Small intestine (tissue), 7 donors: Measurements from ENCODE around the gene LY6G5C. TPM values are rescaled to one million over a fixed set of nuclear protein-coding genes. Genes with fewer than 3 reads are reported as not detected.

Source experiments
- DNase-seq, 2 donors: peaks; one replicate each; pipeline versions ENCODE4 v3.0.0 to v3.0.0-alpha.2; 2013
- FAIRE-seq: peaks from 2 replicates; lab custom pipeline; 2012; peaks lifted over from hg19 to GRCh38; lab: Jason Lieb, UNC
- H3K27ac ChIP-seq, 3 donors: one replicate each; pipeline ENCODE4 v1.5.1; 2013; ENCODE audit warnings: low read length in 2 of 3, mild to moderate bottlenecking in 2 of 3, control low read depth in 1 of 3, inconsistent platforms in 1 of 3, low read depth in 1 of 3, moderate library complexity in 1 of 3
- H3K27me3 ChIP-seq, 3 donors: one replicate each; pipeline ENCODE4 v1.6.1; 2013; ENCODE audit warnings: low read length in 3 of 3, inconsistent platforms in 1 of 3; ENCODE audit not compliant: control insufficient read depth in 3 of 3, insufficient read depth in 3 of 3
- H3K36me3 ChIP-seq, 3 donors: one replicate each; pipeline ENCODE4 v1.6.1; 2013; ENCODE audit warnings: low read length in 3 of 3, inconsistent platforms in 1 of 3, low read depth in 1 of 3, mild to moderate bottlenecking in 1 of 3, moderate library complexity in 1 of 3; ENCODE audit not compliant: control insufficient read depth in 3 of 3, insufficient read depth in 2 of 3
- H3K4me1 ChIP-seq, 3 donors: one replicate each; pipeline ENCODE4 v1.6.1; 2013; ENCODE audit warnings: low read length in 2 of 3, inconsistent platforms in 1 of 3, low read depth in 1 of 3, mild to moderate bottlenecking in 1 of 3, moderate library complexity in 1 of 3; ENCODE audit not compliant: control insufficient read depth in 3 of 3, insufficient read depth in 2 of 3
- H3K4me3 ChIP-seq, 3 donors: one replicate each; pipeline ENCODE4 v1.5.1; 2013; ENCODE audit warnings: low read length in 3 of 3, control low read depth in 1 of 3, inconsistent platforms in 1 of 3, low read depth in 1 of 3, mild to moderate bottlenecking in 1 of 3, moderate library complexity in 1 of 3
- H3K9me3 ChIP-seq, 2 donors: one replicate each; pipeline ENCODE4 v1.6.1; 2013; ENCODE audit warnings: low read depth in 1 of 2, low read length in 1 of 2; ENCODE audit not compliant: control insufficient read depth in 2 of 2, insufficient read depth in 1 of 2
- WGBS, 3 donors: extraction: QIAGEN DNeasy Blood & Tissue Kit; methylation state at CpG; one replicate each; pipeline ENCODE4 v1.1.7; 2013; 5-methylcytosine and 5-hydroxymethylcytosine counted together
- polyA plus RNA-seq, 4 donors: library from polyadenylated mRNA; stranded (reverse) in 3 of 4; unstranded in 1 of 4; fragments of 200-250 nt in 3 of 4; fragments of 120-200 nt in 1 of 4; gene quantifications; one replicate each; pipeline versions ENCODE4 v1.2.1 to v1.2.3, GENCODE V29; 2013
- donor health status: healthy with polysubstance abuse.
- donor health status: control.
- donor health status: control.
- donor health status: Bipolar disorder and iron deficiency.
- donor health status: healthy.

Gene LY6G5C
- polyA plus RNA-seq, 4 donors, result 2.6 to 3.8 (median 3.1) TPM

GRCh38 chr6:31725502-31726350, 44.9 kb upstream of the LY6G5C start:
- FAIRE-seq, result no peak
- no peaks in the 10 kb centered on the region for H3K9me3 ChIP-seq
- 85 to 86% (median 85%) methylated on average over 12 of the region's 12 CpGs for WGBS, 3 donors
- no peak overlapping the region for H3K27ac ChIP-seq
- H3K4me1 ChIP-seq, result peaks cover 3 to 24% (median 5%) of the 10 kb centered on the region in 3 donors
- peaks cover 0 to 50% (median 0%) of the 10 kb centered on the region in 3 donors for H3K36me3 ChIP-seq
- no peak overlapping the region for H3K4me3 ChIP-seq
- DNase-seq, result no peak
- no peaks in the 10 kb centered on the region for H3K27me3 ChIP-seq

- no peak for FAIRE-seq
Observed at GRCh38 chr6:31723980-31724691, 43.3 kb upstream of the LY6G5C start.

GRCh38 chr6:31723245-31723979, 42.5 kb upstream of the LY6G5C start, which contains the start of gene MPIG6B:
MPIG6B (plus strand) TSS chr6:31723373; CDS start chr6:31723384, 11 bp downstream.
- Histone ChIP-seq H3K27me3 (no peaks in the 10 kb centered on the region), H3K4me3 (no peak within 1 kb of the TSS), H3K36me3 (peaks cover 0 to 39% (median 0%) of the 10 kb centered on the region in 3 donors), H3K4me1 (peaks cover 1 to 18% (median 3%) of the 10 kb centered on the region in 3 donors), H3K27ac (no peak within 1 kb of the TSS), H3K9me3 (no peaks in the 10 kb centered on the region)
- DNase-seq, result no peak
- FAIRE-seq, result no peak
- WGBS, 3 donors, result 77 to 91% (median 83%) methylated on average over 45 to 46 of the region's 46 CpGs

More at GRCh38 chr6:31723980-31724691, 43.3 kb upstream of the LY6G5C start:
- Histone ChIP-seq H3K27me3 (no peaks in the 10 kb centered on the region), H3K4me1 (peaks cover 3 to 19% (median 5%) of the 10 kb centered on the region in 3 donors), H3K9me3 (no peaks in the 10 kb centered on the region), H3K36me3 (peaks cover 0 to 44% (median 0%) of the 10 kb centered on the region in 3 donors), H3K27ac (no peak overlapping the region), H3K4me3 (no peak overlapping the region)
- no peak for DNase-seq
- 88 to 94% (median 93%) methylated on average over 24 to 25 of the region's 25 CpGs for WGBS, 3 donors

- Histone ChIP-seq H3K4me1 (peaks cover 0 to 18% (median 0%) of the 10 kb centered on the region in 3 donors), H3K27me3 (no peaks in the 10 kb centered on the region), H3K4me3 (no peak overlapping the region), H3K9me3 (no peaks in the 10 kb centered on the region), H3K27ac (no peak overlapping the region), H3K36me3 (peaks cover 0 to 27% (median 0%) of the 10 kb centered on the region in 3 donors)
- WGBS, 3 donors, result 44 to 73% (median 46%) methylated on average over 3 of the region's 3 CpGs
- FAIRE-seq (no peak), DNase-seq (no peak)
Observed at GRCh38 chr6:31722173-31722572, 41.3 kb upstream of the LY6G5C start.

- H3K4me1 ChIP-seq, result peaks cover 0 to 13% (median 0%) of the 10 kb centered on the region in 3 donors
- H3K27me3 ChIP-seq, result no peaks in the 10 kb centered on the region
- H3K4me3 ChIP-seq, result no peak within 1 kb of the TSS
- no peak for DNase-seq
- H3K36me3 ChIP-seq, result peaks cover 0 to 22% (median 0%) of the 10 kb centered on the region in 3 donors
- 78 to 98% (median 81%) methylated on average over 4 of the region's 4 CpGs for WGBS, 3 donors
- FAIRE-seq, result no peak
- no peaks in the 10 kb centered on the region for H3K9me3 ChIP-seq
- no peak within 1 kb of the TSS for H3K27ac ChIP-seq
Observed at GRCh38 chr6:31721351-31722020, 40.6 kb upstream of the LY6G5C start, which contains the start of gene LY6G6C. LY6G6C (minus strand) TSS chr6:31721746; CDS start chr6:31721679, 67 bp downstream.

GRCh38 chr6:31720196-31720770, 39.4 kb upstream of the LY6G5C start:
- no peak for FAIRE-seq
- no peak overlapping the region for H3K4me3 ChIP-seq

GRCh38 chr6:31719001-31719400, 38.1 kb upstream of the LY6G5C start:
- Histone ChIP-seq H3K36me3 (peaks cover 0 to 4% (median 0%) of the 10 kb centered on the region in 3 donors), H3K9me3 (no peaks in the 10 kb centered on the region), H3K4me3 (no peak overlapping the region), H3K27me3 (no peaks in the 10 kb centered on the region), H3K4me1 (peaks cover 0 to 22% (median 0%) of the 10 kb centered on the region in 3 donors), H3K27ac (no peak overlapping the region)
- FAIRE-seq, result no peak
- no peak for DNase-seq
- WGBS, 3 donors, result 71 to 83% (median 78%) methylated on average over 6 of the region's 6 CpGs

More at GRCh38 chr6:31720196-31720770, 39.4 kb upstream of the LY6G5C start:
- Histone ChIP-seq H3K9me3 (no peaks in the 10 kb centered on the region), H3K27ac (no peak overlapping the region), H3K36me3 (peaks cover 0 to 14% (median 0%) of the 10 kb centered on the region in 3 donors), H3K27me3 (no peaks in the 10 kb centered on the region), H3K4me1 (peaks cover 0 to 13% (median 0%) of the 10 kb centered on the region in 3 donors)
- DNase-seq, result no peak
- WGBS, 3 donors, result 63 to 78% (median 72%) methylated on average over 5 of the region's 5 CpGs
